Gastroesophageal sphincter (tissue), 3 donors: ENCODE measurements around the gene P4HTM.

ENCODE experiments used
- CTCF ChIP-seq, 4 experiments: fragments of 200-600 bp in 2 of 4; fragments of 450-650 bp in 2 of 4; sonication (generic) in 1 of 4; IDR thresholded peaks; one replicate each; pipeline ENCODE4 v1.5.1; 2017 to 2019; ENCODE audit warnings: antibody characterized with exemption in 4 of 4, mild to moderate bottlenecking in 2 of 4, moderate library complexity in 2 of 4
- POLR2A ChIP-seq, 2 donors: fragments of 450-650 bp; IDR thresholded peaks; one replicate each; pipeline ENCODE4 v1.6.1; 2017; ENCODE audit warnings: antibody characterized with exemption in 2 of 2, mild to moderate bottlenecking in 2 of 2, moderate library complexity in 1 of 2

- TF ChIP-seq POLR2A (IDR thresholded peaks at IDR 0.05) (no peak), CTCF (IDR thresholded peaks at IDR 0.05) (no peak)
Measured at GRCh38 chr3:48945891-48946549, 44.0 kb upstream of the P4HTM start.
